HG02763 (cell line): ENCODE data around the gene ERBB4.
"Not testable (repeated sequence)": the region's sequence is repeated elsewhere in the genome, so short reads cannot be mapped to it uniquely, and the experiment has no call there.

Experiments used
- ATAC-seq: cut with Tn5 transposase; IDR thresholded peaks from one replicate; pipeline ENCODE4 v1.9.1; 2021; ENCODE audit warnings: mild to moderate bottlenecking, moderate library complexity; ENCODE audit not compliant: unreplicated experiment

Gene ERBB4

GRCh38 chr2:211760103-211760502 is 778.5 kb downstream of the ERBB4 start:
- no peak for ATAC-seq

GRCh38 chr2:211756266-211756665 is 782.3 kb downstream of the ERBB4 start:
- no peak for ATAC-seq

GRCh38 chr2:211755187-211755586 is 783.4 kb downstream of the ERBB4 start:
- ATAC-seq, result no peak

- no peak for ATAC-seq
Measured at GRCh38 chr2:211751848-211752247, 786.8 kb downstream of the ERBB4 start.

GRCh38 chr2:211748339-211748738 is 790.3 kb downstream of the ERBB4 start:
- ATAC-seq, result no peak

GRCh38 chr2:211745295-211746097 is 793.1 kb downstream of the ERBB4 start:
- ATAC-seq, result peak; percentile 97

GRCh38 chr2:211744379-211744778 is 794.2 kb downstream of the ERBB4 start:
- ATAC-seq, result no peak

GRCh38 chr2:211741966-211742365 is 796.6 kb downstream of the ERBB4 start:
- ATAC-seq, result no peak

GRCh38 chr2:211737282-211737681 is 801.3 kb downstream of the ERBB4 start:
- no peak for ATAC-seq

GRCh38 chr2:211730215-211730614 is 808.4 kb downstream of the ERBB4 start:
- ATAC-seq, result no peak

- no peak for ATAC-seq
Measured at GRCh38 chr2:211729433-211729832, 809.2 kb downstream of the ERBB4 start.

- no peak for ATAC-seq
Measured at GRCh38 chr2:211724933-211725332, 813.7 kb downstream of the ERBB4 start.

GRCh38 chr2:211723398-211723797 is 815.2 kb downstream of the ERBB4 start:
- ATAC-seq, result no peak

GRCh38 chr2:211722928-211723327 is 815.7 kb downstream of the ERBB4 start:
- ATAC-seq, result no peak

- ATAC-seq, result not testable (repeated sequence)
Measured at GRCh38 chr2:211721874-211722273, 816.7 kb downstream of the ERBB4 start.

GRCh38 chr2:211709389-211709788 is 829.2 kb downstream of the ERBB4 start:
- ATAC-seq, result no peak

GRCh38 chr2:211692689-211693088 is 845.9 kb downstream of the ERBB4 start:
- ATAC-seq, result no peak

GRCh38 chr2:211690736-211691135 is 847.9 kb downstream of the ERBB4 start:
- no peak for ATAC-seq

GRCh38 chr2:211688196-211688595 is 850.4 kb downstream of the ERBB4 start:
- no peak for ATAC-seq

GRCh38 chr2:211674715-211675114 is 863.9 kb downstream of the ERBB4 start:
- no peak for ATAC-seq

GRCh38 chr2:211673133-211673905 is 865.3 kb downstream of the ERBB4 start:
- ATAC-seq, result no peak

GRCh38 chr2:211671977-211672376 is 866.6 kb downstream of the ERBB4 start:
- no peak for ATAC-seq
